ENCODE measurements around the gene CHRND.

Gene CHRND

DNA sequence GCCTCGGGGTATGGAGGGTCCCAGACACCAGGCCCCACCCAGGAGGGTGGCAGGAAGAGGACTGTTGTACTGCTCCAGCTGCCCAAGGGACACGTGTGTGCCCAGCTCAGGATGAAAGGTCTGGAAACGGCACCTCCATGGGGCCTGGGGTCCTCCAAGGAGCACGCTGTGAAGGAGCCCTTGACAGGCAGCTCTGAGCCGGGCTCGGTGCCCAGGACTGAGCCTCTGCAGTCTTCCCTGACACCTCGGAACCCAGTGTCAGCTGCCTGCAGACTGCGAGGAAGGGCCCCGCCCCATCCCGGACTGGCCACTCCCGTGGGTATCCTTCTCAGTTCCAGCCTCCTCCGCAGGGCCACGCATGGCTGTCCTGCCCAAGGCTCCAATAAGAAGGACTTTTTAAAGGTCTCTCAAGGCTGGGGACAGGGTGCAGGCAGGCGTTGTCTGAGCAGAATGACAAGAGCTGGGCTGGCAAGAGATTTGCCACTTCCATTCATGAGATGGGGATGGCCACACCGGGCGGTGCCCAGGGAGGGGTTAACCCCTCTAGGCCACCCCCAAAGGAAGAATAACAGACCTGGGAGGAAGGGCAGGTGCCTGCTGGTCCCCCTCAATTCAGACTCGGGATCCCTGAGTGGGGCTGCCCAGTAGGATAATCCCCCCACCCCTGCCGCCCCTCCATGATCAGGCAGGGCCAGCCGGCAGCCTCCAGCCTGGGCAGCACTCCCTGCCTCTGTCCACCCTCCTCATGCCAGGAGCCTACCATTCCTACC, 47.2 kb upstream of the CHRND start:
- H3K27ac ChIP-seq (ENCODE audit: low read length), result no peak overlapping the region
- no peaks in the 10 kb centered on the region for H3K9me3 ChIP-seq (ENCODE audit: insufficient read depth, low read length)
- H4K20me1 ChIP-seq (ENCODE audit: insufficient read depth, low read length), result no peaks in the 10 kb centered on the region
- no peak overlapping the region for H3K4me2 ChIP-seq (ENCODE audit: low read length)
- H3K27me3 ChIP-seq (ENCODE audit: low read depth, low read length), result no peaks in the 10 kb centered on the region
- no peaks in the 10 kb centered on the region for H3K36me3 ChIP-seq (replicated peaks; ENCODE audit: low read depth, low read length)
- no peaks in the 10 kb centered on the region for H3K4me1 ChIP-seq (ENCODE audit: low read length)
- no peaks in the 10 kb centered on the region for H3K79me2 ChIP-seq (ENCODE audit: low read length)
- H2AFZ ChIP-seq (ENCODE audit: low read depth, low read length), result no peak overlapping the region
- H3K9ac ChIP-seq (ENCODE audit: low read length), result no peak overlapping the region
- TF ChIP-seq, protein P1, sequence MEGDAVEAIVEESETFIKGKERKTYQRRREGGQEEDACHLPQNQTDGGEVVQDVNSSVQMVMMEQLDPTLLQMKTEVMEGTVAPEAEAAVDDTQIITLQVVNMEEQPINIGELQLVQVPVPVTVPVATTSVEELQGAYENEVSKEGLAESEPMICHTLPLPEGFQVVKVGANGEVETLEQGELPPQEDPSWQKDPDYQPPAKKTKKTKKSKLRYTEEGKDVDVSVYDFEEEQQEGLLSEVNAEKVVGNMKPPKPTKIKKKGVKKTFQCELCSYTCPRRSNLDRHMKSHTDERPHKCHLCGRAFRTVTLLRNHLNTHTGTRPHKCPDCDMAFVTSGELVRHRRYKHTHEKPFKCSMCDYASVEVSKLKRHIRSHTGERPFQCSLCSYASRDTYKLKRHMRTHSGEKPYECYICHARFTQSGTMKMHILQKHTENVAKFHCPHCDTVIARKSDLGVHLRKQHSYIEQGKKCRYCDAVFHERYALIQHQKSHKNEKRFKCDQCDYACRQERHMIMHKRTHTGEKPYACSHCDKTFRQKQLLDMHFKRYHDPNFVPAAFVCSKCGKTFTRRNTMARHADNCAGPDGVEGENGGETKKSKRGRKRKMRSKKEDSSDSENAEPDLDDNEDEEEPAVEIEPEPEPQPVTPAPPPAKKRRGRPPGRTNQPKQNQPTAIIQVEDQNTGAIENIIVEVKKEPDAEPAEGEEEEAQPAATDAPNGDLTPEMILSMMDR (IDR thresholded peaks at IDR 0.05; ENCODE audit: low read depth, low read length), result no peak
- no peak overlapping the region for H3K4me3 ChIP-seq (ENCODE audit: low read length)

DNA sequence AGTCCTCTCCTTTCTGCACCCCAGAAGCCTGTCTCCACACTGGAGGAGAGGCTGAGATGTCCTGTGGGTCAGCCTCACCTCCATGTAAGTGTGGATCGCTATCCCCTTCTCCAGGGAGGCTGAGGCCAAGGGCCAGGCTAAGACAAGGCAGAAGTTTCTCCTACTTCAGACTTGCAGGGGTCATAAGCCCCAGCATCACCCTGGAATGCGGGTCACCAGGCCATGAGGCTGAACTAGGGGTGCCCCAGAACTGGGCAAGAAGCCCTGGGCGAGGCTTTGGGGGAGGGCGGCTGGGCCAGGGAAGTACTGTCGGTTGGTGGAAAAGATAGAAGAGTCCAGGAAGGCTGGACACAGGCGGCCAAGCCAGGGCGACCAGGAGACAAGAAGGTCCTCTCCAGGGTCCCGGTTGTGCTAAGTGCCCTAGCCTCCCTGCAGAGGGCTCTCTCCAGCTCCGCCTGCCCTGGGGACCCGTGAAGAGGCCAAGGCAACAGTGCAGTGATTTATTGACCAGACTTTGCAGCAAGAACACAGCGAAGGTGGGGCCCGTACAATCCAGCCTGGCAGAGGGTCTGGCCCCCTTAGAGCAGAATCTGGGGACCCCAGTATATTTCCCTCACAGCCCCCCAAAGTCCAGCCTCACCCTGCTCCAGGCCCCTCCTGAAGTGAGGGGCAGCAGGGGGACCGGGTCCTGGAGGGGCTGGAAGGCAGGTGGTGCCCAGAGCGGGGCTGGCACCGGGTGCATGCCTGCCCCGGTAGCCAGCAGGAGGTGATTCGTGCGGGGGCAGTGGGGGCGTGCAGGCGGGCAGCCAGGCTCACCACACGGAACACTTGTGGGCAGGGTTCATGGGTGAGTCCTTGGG, 46.4 kb upstream of the CHRND start:
- TF ChIP-seq, protein P1 (IDR thresholded peaks at IDR 0.05; ENCODE audit: low read depth, low read length), result no peak
- TF ChIP-seq EZH2phosphoT487 (IDR thresholded peaks at IDR 0.05; ENCODE audit: low read depth), result no peak
- Histone ChIP-seq H3K9ac (ENCODE audit: low read length) (no peak overlapping the region), H3K4me2 (ENCODE audit: low read length) (no peak overlapping the region), H3K4me1 (ENCODE audit: low read length) (no peaks in the 10 kb centered on the region), H3K79me2 (ENCODE audit: low read length) (no peaks in the 10 kb centered on the region), H3K9me3 (ENCODE audit: insufficient read depth, low read length) (no peaks in the 10 kb centered on the region), H4K20me1 (ENCODE audit: insufficient read depth, low read length) (no peaks in the 10 kb centered on the region), H3K36me3 (replicated peaks; ENCODE audit: low read depth, low read length) (no peaks in the 10 kb centered on the region), H3K27me3 (ENCODE audit: low read depth, low read length) (no peaks in the 10 kb centered on the region), H3K27ac (ENCODE audit: low read length) (no peak overlapping the region), H3K4me3 (ENCODE audit: low read length) (no peak overlapping the region), H2AFZ (ENCODE audit: low read depth, low read length) (no peak overlapping the region)

DNA sequence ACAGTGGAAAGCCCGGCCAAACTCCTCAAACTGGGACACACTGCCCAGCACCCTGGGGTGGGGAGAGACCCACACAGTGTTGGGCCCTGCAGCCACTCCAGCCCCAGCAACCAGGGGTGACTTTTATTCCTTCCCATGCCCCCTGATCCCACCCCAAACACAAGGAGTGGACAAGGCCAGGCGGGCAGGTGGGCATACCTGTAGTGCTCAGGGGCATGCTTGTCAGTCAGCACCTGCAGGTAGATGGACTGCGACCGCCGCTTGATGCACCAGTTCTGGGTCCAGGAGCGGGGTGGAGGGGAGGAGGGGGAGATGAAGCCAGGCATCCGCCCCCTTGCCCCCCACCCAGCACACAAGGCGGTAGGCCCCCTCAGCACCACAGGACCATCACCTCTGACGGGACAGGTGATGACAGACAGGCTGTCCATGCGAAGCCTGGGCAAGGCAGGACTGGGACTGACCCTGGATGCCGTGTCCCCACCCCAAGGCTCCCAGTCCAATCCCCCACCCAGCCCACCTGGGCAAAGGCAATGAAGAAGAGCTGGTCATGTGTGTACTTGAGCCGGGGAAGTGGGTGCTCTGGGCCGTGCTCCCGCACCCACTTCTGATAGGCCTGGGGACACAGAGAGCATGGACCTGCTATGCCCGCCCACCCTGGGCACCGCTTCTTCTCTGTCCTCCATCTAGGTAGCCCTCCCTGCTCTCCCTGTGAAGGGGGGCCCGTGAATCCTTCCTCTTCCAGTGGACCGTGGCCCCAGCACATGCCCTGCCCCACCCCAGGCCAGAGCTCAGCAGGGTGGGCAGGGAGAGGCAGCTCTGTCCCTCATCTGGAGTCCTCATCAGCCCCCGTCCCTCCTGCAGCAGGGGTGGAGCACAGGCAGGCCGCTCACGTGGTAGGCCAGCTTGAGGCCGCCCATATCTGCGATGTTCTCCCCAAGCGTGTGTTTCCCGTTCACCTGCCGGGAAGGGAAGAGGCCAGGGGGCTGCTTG, 45.5 kb upstream of the CHRND start:
- Histone ChIP-seq H3K9me3 (ENCODE audit: insufficient read depth, low read length) (no peaks in the 10 kb centered on the region), H3K4me1 (ENCODE audit: low read length) (no peaks in the 10 kb centered on the region), H4K20me1 (ENCODE audit: insufficient read depth, low read length) (no peaks in the 10 kb centered on the region), H3K4me3 (ENCODE audit: low read length) (no peak overlapping the region), H3K79me2 (ENCODE audit: low read length) (no peaks in the 10 kb centered on the region), H3K36me3 (replicated peaks; ENCODE audit: low read depth, low read length) (no peaks in the 10 kb centered on the region), H3K27ac (ENCODE audit: low read length) (no peak overlapping the region), H3K27me3 (ENCODE audit: low read depth, low read length) (no peaks in the 10 kb centered on the region), H3K4me2 (ENCODE audit: low read length) (no peak overlapping the region), H2AFZ (ENCODE audit: low read depth, low read length) (no peak overlapping the region), H3K9ac (ENCODE audit: low read length) (no peak overlapping the region)
- TF ChIP-seq, protein P1 (IDR thresholded peaks at IDR 0.05; ENCODE audit: low read depth, low read length), result no peak
- TF ChIP-seq EZH2phosphoT487 (IDR thresholded peaks at IDR 0.05; ENCODE audit: low read depth), result no peak

Measured in OCI-LY3 (cell line).